SU-DHL-6 (cell line): ENCODE measurements around the gene PAM16.
"Not testable (repeated sequence)": the region's sequence is repeated elsewhere in the genome, so short reads cannot be mapped to it uniquely, and the experiment has no call there.

Source experiments
- H2AFZ ChIP-seq: fragments of 200-600 bp; sonication (generic); 2 replicates; pipeline ENCODE4 v1.6.1; 2014; ENCODE audit warnings: low read depth, mild to moderate bottlenecking, moderate library complexity, mixed read lengths, antibody characterized with exemption, low read length; ENCODE audit not compliant: severe bottlenecking
- H3F3A ChIP-seq: fragments of 200-600 bp; shearing (Covaris generic); 2 replicates; pipeline ENCODE4 v1.6.0; 2016; ENCODE audit warnings: antibody characterized with exemption, mild to moderate bottlenecking; ENCODE audit not compliant: insufficient read depth
- H3K27ac ChIP-seq: fragments of 200-600 bp; sonication (generic); 2 replicates; pipeline ENCODE4 v1.5.1; 2016; ENCODE audit warnings: low read depth, mild to moderate bottlenecking, low read length, moderate library complexity, mixed read lengths
- H3K27me3 ChIP-seq: fragments of 200-600 bp; sonication (generic), shearing (Covaris generic); 2 replicates; pipeline ENCODE4 v1.6.0; 2014; ENCODE audit warnings: mild to moderate bottlenecking, low read length
- H3K36me3 ChIP-seq: fragments of 200-600 bp; sonication (generic); 2 replicates; pipeline ENCODE4 v1.6.1; 2014; ENCODE audit warnings: mild to moderate bottlenecking, low read length, mixed read lengths
- H3K4me2 ChIP-seq: fragments of 300-600, 200-600 bp; shearing (Covaris generic), sonication (generic); 2 replicates; pipeline ENCODE4 v1.6.0; 2014; ENCODE audit warnings: low read length, low read depth, mild to moderate bottlenecking; ENCODE audit not compliant: poor library complexity, severe bottlenecking
- H3K4me3 ChIP-seq: fragments of 200-600 bp; sonication (generic); 2 replicates; pipeline ENCODE4 v1.5.1; 2014; ENCODE audit warnings: antibody characterized with exemption, low read length, mild to moderate bottlenecking, mixed read lengths; ENCODE audit not compliant: insufficient read depth, poor library complexity, severe bottlenecking
- H3K79me2 ChIP-seq: fragments of 200-600 bp; sonication (generic); 2 replicates; pipeline ENCODE4 v1.6.1; 2014; ENCODE audit warnings: mild to moderate bottlenecking, low read length, moderate library complexity; ENCODE audit not compliant: insufficient read depth
- H3K9ac ChIP-seq: fragments of 200-600 bp; sonication (generic); 2 replicates; pipeline ENCODE4 v1.7.0; 2014; ENCODE audit warnings: mild to moderate bottlenecking, low read length
- H3K9me2 ChIP-seq: fragments of 200-600 bp; sonication (generic); replicated peaks from 2 replicates; pipeline ENCODE4 v1.6.1; 2014; ENCODE audit warnings: low read length; ENCODE audit not compliant: insufficient read depth
- H3K9me3 ChIP-seq: fragments of 200-600 bp; sonication (generic); 2 replicates; pipeline ENCODE4 v1.6.1; 2014; ENCODE audit warnings: low read length, mixed read lengths; ENCODE audit not compliant: insufficient read depth
- H4K20me1 ChIP-seq: fragments of 200-600 bp; sonication (generic); 2 replicates; pipeline ENCODE4 v1.6.1; 2014; ENCODE audit warnings: low read depth, mild to moderate bottlenecking, antibody characterized with exemption, low read length, moderate library complexity, mixed read lengths
- CTCF ChIP-seq: fragments of 200-600 bp; sonication (generic); IDR thresholded peaks from one replicate; pipeline ENCODE4 v1.5.1; 2017; ENCODE audit warnings: antibody characterized with exemption, mild to moderate bottlenecking, low read length, moderate library complexity; ENCODE audit not compliant: insufficient read depth, poor library complexity, severe bottlenecking
- EZH2phosphoT487 ChIP-seq: fragments of 200-600 bp; sonication (generic), shearing (Covaris generic); conservative IDR thresholded peaks from 2 replicates; pipeline ENCODE4 v1.6.1; 2018; ENCODE audit warnings: mild to moderate bottlenecking, antibody characterized with exemption, low read length, moderate library complexity, mixed read lengths

Gene PAM16

GRCh38 chr16:4334724-4335495, 16.2 kb downstream of the PAM16 start:
- Histone ChIP-seq H3K9ac (no peak overlapping the region), H3K36me3 (no peaks in the 10 kb centered on the region)

GRCh38 chr16:4333714-4334113, 17.4 kb downstream of the PAM16 start:
- H3K27ac ChIP-seq, H3K36me3 ChIP-seq: not testable (repeated sequence)

More at GRCh38 chr16:4334724-4335495, 16.2 kb downstream of the PAM16 start:
- TF ChIP-seq EZH2phosphoT487 (no peak), CTCF (no peak)
- H3K4me2 ChIP-seq = no peak overlapping the region
- no peaks in the 10 kb centered on the region for H4K20me1 ChIP-seq
- H3K4me3 ChIP-seq = no peak overlapping the region
- H3K9me3 ChIP-seq = no peaks in the 10 kb centered on the region
- H2AFZ ChIP-seq = no peak overlapping the region
- H3K27ac ChIP-seq = no peak overlapping the region
- no peaks in the 10 kb centered on the region for H3F3A ChIP-seq
- no peaks in the 10 kb centered on the region for H3K9me2 ChIP-seq
- no peaks in the 10 kb centered on the region for H3K79me2 ChIP-seq
- no peaks in the 10 kb centered on the region for H3K27me3 ChIP-seq

GRCh38 chr16:4333308-4333638, 17.8 kb downstream of the PAM16 start:
- Histone ChIP-seq H3K4me3 (no peak overlapping the region), H3F3A (no peaks in the 10 kb centered on the region), H3K79me2 (no peaks in the 10 kb centered on the region), H3K9me2 (no peaks in the 10 kb centered on the region), H3K27me3 (no peaks in the 10 kb centered on the region), H2AFZ (no peak overlapping the region), H3K9ac (no peak overlapping the region), H3K27ac (no peak overlapping the region), H4K20me1 (no peaks in the 10 kb centered on the region), H3K9me3 (no peaks in the 10 kb centered on the region), H3K36me3 (no peaks in the 10 kb centered on the region), H3K4me2 (no peak overlapping the region)
- no peak for TF ChIP-seq EZH2phosphoT487
- TF ChIP-seq CTCF = no peak

More at GRCh38 chr16:4333714-4334113, 17.4 kb downstream of the PAM16 start:
- H4K20me1 ChIP-seq, H2AFZ ChIP-seq, H3K79me2 ChIP-seq, H3K4me3 ChIP-seq, H3K9ac ChIP-seq, H3K4me2 ChIP-seq, H3F3A ChIP-seq, H3K27me3 ChIP-seq, H3K9me3 ChIP-seq, H3K9me2 ChIP-seq: not testable (repeated sequence)

- Histone ChIP-seq H3K79me2 (no peaks in the 10 kb centered on the region), H3K27ac (no peak overlapping the region), H3K9ac (no peak overlapping the region), H2AFZ (no peak overlapping the region), H3K36me3 (no peaks in the 10 kb centered on the region), H3K4me3 (no peak overlapping the region), H3K4me2 (no peak overlapping the region), H3F3A (no peaks in the 10 kb centered on the region), H3K9me2 (no peaks in the 10 kb centered on the region), H3K9me3 (no peaks in the 10 kb centered on the region), H3K27me3 (no peaks in the 10 kb centered on the region), H4K20me1 (no peaks in the 10 kb centered on the region)
- TF ChIP-seq CTCF (no peak), EZH2phosphoT487 (no peak)
These were observed 18.4 kb downstream of the PAM16 start for GRCh38 chr16:4332623-4333307.
